HPDE6-E6E7 (cell line): Measurements from ENCODE around the gene PPP2R5C.
"Not testable (repeated sequence)": the region's sequence is repeated elsewhere in the genome, so short reads cannot be mapped to it uniquely, and the experiment has no call there.

Source experiments
- DNase-seq: peaks from one replicate; pipeline ENCODE4 v3.0.0; 2011; ENCODE audit warnings: missing footprints; ENCODE audit errors: extremely low spot score

PPP2R5C gene

GRCh38 chr14:101727611-101728366 is 33.7 kb upstream of the PPP2R5C start:
- DNase-seq: no peak

GRCh38 chr14:101728367-101728742 is 33.2 kb upstream of the PPP2R5C start:
- no peak for DNase-seq

GRCh38 chr14:101729382-101729781 is 32.1 kb upstream of the PPP2R5C start:
- DNase-seq: no peak

- not testable (repeated sequence) for DNase-seq
Observed at GRCh38 chr14:101730157-101730556, 31.4 kb upstream of the PPP2R5C start.

- DNase-seq: no peak
Observed at GRCh38 chr14:101730626-101731186, 30.8 kb upstream of the PPP2R5C start.

GRCh38 chr14:101731187-101732080 is 30.1 kb upstream of the PPP2R5C start:
- DNase-seq: peak; percentile 88

GRCh38 chr14:101732118-101732517 is 29.4 kb upstream of the PPP2R5C start:
- no peak for DNase-seq

- no peak for DNase-seq
Observed at GRCh38 chr14:101733211-101733610, 28.3 kb upstream of the PPP2R5C start.

GRCh38 chr14:101734246-101734847 is 27.2 kb upstream of the PPP2R5C start:
- DNase-seq: no peak

GRCh38 chr14:101735453-101735852 is 26.1 kb upstream of the PPP2R5C start:
- no peak for DNase-seq

GRCh38 chr14:101736071-101736470 is 25.4 kb upstream of the PPP2R5C start:
- no peak for DNase-seq

- DNase-seq: no peak
Observed at GRCh38 chr14:101736585-101736984, 24.9 kb upstream of the PPP2R5C start.

- DNase-seq: no peak
Observed at GRCh38 chr14:101737414-101738339, 23.8 kb upstream of the PPP2R5C start.

GRCh38 chr14:101738703-101739320 is 22.7 kb upstream of the PPP2R5C start:
- DNase-seq: no peak

GRCh38 chr14:101739446-101740141 is 21.9 kb upstream of the PPP2R5C start:
- no peak for DNase-seq

- DNase-seq: no peak
Observed at GRCh38 chr14:101740981-101741380, 20.5 kb upstream of the PPP2R5C start.

GRCh38 chr14:101743701-101744100 is 17.8 kb upstream of the PPP2R5C start:
- no peak for DNase-seq

GRCh38 chr14:101744382-101744781 is 17.1 kb upstream of the PPP2R5C start:
- not testable (repeated sequence) for DNase-seq

- not testable (repeated sequence) for DNase-seq
Observed at GRCh38 chr14:101749756-101750155, 11.8 kb upstream of the PPP2R5C start.

- DNase-seq: no peak
Observed at GRCh38 chr14:101754893-101755292, 6.6 kb upstream of the PPP2R5C start.
